COLO668 (cell line): ENCODE results near the gene METRNL.
"Not testable (repeated sequence)": the region's sequence is repeated elsewhere in the genome, so short reads cannot be mapped to it uniquely, and the experiment has no call there.

Experiments used
- DNase-seq: peaks from one replicate; lab custom pipeline; 2025; ENCODE audit not compliant: unreplicated experiment; lab: John Stamatoyannopoulos, UW

Gene METRNL

GRCh38 chr17:83118071-83118841 is 38.8 kb downstream of the METRNL start:
- no peak for DNase-seq

- no peak for DNase-seq
Observed at GRCh38 chr17:83119987-83120864, 40.8 kb downstream of the METRNL start.

- DNase-seq, result not testable (repeated sequence)
Observed at GRCh38 chr17:83121473-83121872, 42.1 kb downstream of the METRNL start.

GRCh38 chr17:83121921-83122820 is 42.8 kb downstream of the METRNL start:
- DNase-seq, result no peak

- no peak for DNase-seq
Observed at GRCh38 chr17:83122834-83123233, 43.4 kb downstream of the METRNL start.

- no peak for DNase-seq
Observed at GRCh38 chr17:83123896-83124801, 44.7 kb downstream of the METRNL start.

GRCh38 chr17:83124871-83125514 is 45.6 kb downstream of the METRNL start:
- no peak for DNase-seq

- DNase-seq, result peak; percentile 23
Observed at GRCh38 chr17:83125515-83126274, 46.3 kb downstream of the METRNL start.

- no peak for DNase-seq
Observed at GRCh38 chr17:83126275-83126811, 46.9 kb downstream of the METRNL start.

GRCh38 chr17:83127431-83128160 is 48.2 kb downstream of the METRNL start:
- no peak for DNase-seq

- DNase-seq, result no peak
Observed at GRCh38 chr17:83128306-83129240, 49.2 kb downstream of the METRNL start.

- no peak for DNase-seq
Observed at GRCh38 chr17:83129676-83130075, 50.3 kb downstream of the METRNL start.

GRCh38 chr17:83131401-83132011 is 52.1 kb downstream of the METRNL start:
- no peak for DNase-seq

GRCh38 chr17:83132251-83133081 is 53.1 kb downstream of the METRNL start:
- no peak for DNase-seq

GRCh38 chr17:83133302-83134121 is 54.1 kb downstream of the METRNL start:
- DNase-seq, result no peak
